ENCODE data around the gene SIGLEC10.

The SIGLEC10 gene

DNA sequence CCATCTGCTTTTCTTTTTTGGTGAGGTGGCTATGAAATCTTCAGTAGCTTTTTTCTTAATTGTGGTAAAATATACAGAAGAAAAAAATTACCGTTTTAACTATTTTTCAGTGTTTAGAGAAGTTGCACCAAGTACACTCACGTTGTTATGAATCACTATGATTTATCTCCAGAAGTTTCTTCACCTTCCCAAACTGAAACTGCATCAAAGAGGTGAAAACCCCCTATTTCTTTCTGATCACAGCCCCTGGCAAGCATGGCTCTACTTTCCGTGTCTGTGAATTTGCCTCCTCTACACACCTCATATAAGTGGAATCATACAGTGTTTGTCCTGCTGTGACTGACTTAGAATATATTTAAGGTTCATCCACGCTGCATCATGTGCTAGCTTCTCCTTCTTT, 15.6 kb upstream of the SIGLEC10 start:
- H3K4me1 ChIP-seq (ENCODE audit: low read length), result peaks cover under 1% of the 10 kb centered on the region; the same call in 1 of the 2 replicates
- no peak overlapping the region for H3K4me3 ChIP-seq (ENCODE audit: low read length)
- peaks cover 66% of the 10 kb centered on the region; the same call in 1 of the 2 replicates for H3K27me3 ChIP-seq (ENCODE audit: low read depth, low read length)
- no peaks in the 10 kb centered on the region for H3K36me3 ChIP-seq (replicated peaks; ENCODE audit: low read depth, low read length)
- no peaks in the 10 kb centered on the region for H4K20me1 ChIP-seq (ENCODE audit: insufficient read depth, low read length)
- H3K9ac ChIP-seq (ENCODE audit: low read length), result no peak overlapping the region
- no peaks in the 10 kb centered on the region for H3K79me2 ChIP-seq (ENCODE audit: low read length)
- no peak overlapping the region for H3K27ac ChIP-seq (ENCODE audit: low read length)
- H3K4me2 ChIP-seq (ENCODE audit: low read length), result no peak overlapping the region
- no peaks in the 10 kb centered on the region for H3K9me3 ChIP-seq (ENCODE audit: insufficient read depth, low read length)
- H2AFZ ChIP-seq (ENCODE audit: low read depth, low read length), result no peak overlapping the region
- no peak for TF ChIP-seq EZH2phosphoT487 (IDR thresholded peaks at IDR 0.05; ENCODE audit: low read depth)
- no peak for TF ChIP-seq CTCF (IDR thresholded peaks at IDR 0.05; ENCODE audit: low read depth, low read length)

GRCh38 chr19:51431124-51431523, 13.7 kb upstream of the SIGLEC10 start:
- TF ChIP-seq EZH2phosphoT487 (IDR thresholded peaks at IDR 0.05; ENCODE audit: low read depth) (no peak), CTCF (IDR thresholded peaks at IDR 0.05; ENCODE audit: low read depth, low read length) (no peak)
- H3K9ac ChIP-seq (ENCODE audit: low read length), result no peak overlapping the region
- H3K27me3 ChIP-seq (ENCODE audit: low read depth, low read length), result peaks cover 65% of the 10 kb centered on the region
- H3K4me3 ChIP-seq (ENCODE audit: low read length), result no peak overlapping the region
- H3K36me3 ChIP-seq (replicated peaks; ENCODE audit: low read depth, low read length), result no peaks in the 10 kb centered on the region
- H2AFZ ChIP-seq (ENCODE audit: low read depth, low read length), result no peak overlapping the region
- no peaks in the 10 kb centered on the region for H3K4me1 ChIP-seq (ENCODE audit: low read length)
- H4K20me1 ChIP-seq (ENCODE audit: insufficient read depth, low read length), result no peaks in the 10 kb centered on the region
- H3K9me3 ChIP-seq (ENCODE audit: insufficient read depth, low read length), result no peaks in the 10 kb centered on the region
- H3K4me2 ChIP-seq (ENCODE audit: low read length), result no peak overlapping the region
- H3K79me2 ChIP-seq (ENCODE audit: low read length), result no peaks in the 10 kb centered on the region
- no peak overlapping the region for H3K27ac ChIP-seq (ENCODE audit: low read length)

- Histone ChIP-seq H2AFZ (ENCODE audit: low read depth, low read length) (no peak overlapping the region), H3K36me3 (replicated peaks; ENCODE audit: low read depth, low read length) (no peaks in the 10 kb centered on the region), H4K20me1 (ENCODE audit: insufficient read depth, low read length) (no peaks in the 10 kb centered on the region), H3K4me2 (ENCODE audit: low read length) (no peak overlapping the region), H3K9ac (ENCODE audit: low read length) (no peak overlapping the region), H3K4me1 (ENCODE audit: low read length) (no peaks in the 10 kb centered on the region), H3K4me3 (ENCODE audit: low read length) (no peak overlapping the region), H3K27ac (ENCODE audit: low read length) (no peak overlapping the region), H3K79me2 (ENCODE audit: low read length) (no peaks in the 10 kb centered on the region), H3K27me3 (ENCODE audit: low read depth, low read length) (peaks cover 62% of the 10 kb centered on the region), H3K9me3 (ENCODE audit: insufficient read depth, low read length) (no peaks in the 10 kb centered on the region)
- TF ChIP-seq CTCF (IDR thresholded peaks at IDR 0.05; ENCODE audit: low read depth, low read length), result no peak
Observed at GRCh38 chr19:51430221-51430620, 12.8 kb upstream of the SIGLEC10 start.

DNA sequence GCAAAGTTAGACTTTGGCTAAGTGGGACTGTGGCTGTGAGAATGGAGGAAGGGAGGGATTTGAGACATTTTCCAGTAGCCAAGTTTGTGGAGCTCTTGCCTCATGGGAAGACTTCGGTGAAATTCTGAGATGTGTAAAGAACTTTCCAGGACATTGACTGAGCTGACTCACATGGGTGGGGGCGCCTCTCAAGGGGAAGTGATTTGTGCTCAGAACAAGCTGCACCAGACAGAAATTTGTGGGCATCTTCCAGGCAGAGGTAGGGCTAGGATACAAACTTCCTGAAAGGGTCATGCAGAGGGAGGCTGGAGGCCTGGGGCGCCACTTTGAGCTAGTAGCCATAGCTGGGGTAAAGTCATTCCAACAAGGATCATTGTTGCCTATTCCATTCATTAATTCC, 9.8 kb upstream of the SIGLEC10 start:
- TF ChIP-seq CTCF (IDR thresholded peaks at IDR 0.05; ENCODE audit: low read depth, low read length), result no peak
- no peak for TF ChIP-seq EZH2phosphoT487 (IDR thresholded peaks at IDR 0.05; ENCODE audit: low read depth)
- Histone ChIP-seq H3K27me3 (ENCODE audit: low read depth, low read length) (peaks cover 50% of the 10 kb centered on the region), H3K9ac (ENCODE audit: low read length) (no peak overlapping the region), H3K79me2 (ENCODE audit: low read length) (no peaks in the 10 kb centered on the region), H3K4me1 (ENCODE audit: low read length) (no peaks in the 10 kb centered on the region), H4K20me1 (ENCODE audit: insufficient read depth, low read length) (no peaks in the 10 kb centered on the region), H3K4me3 (ENCODE audit: low read length) (no peak overlapping the region), H3K27ac (ENCODE audit: low read length) (no peak overlapping the region), H3K4me2 (ENCODE audit: low read length) (no peak overlapping the region), H3K9me3 (ENCODE audit: insufficient read depth, low read length) (no peaks in the 10 kb centered on the region), H3K36me3 (replicated peaks; ENCODE audit: low read depth, low read length) (no peaks in the 10 kb centered on the region), H2AFZ (ENCODE audit: low read depth, low read length) (no peak overlapping the region)
